Measurements from ENCODE around the gene PTPN5. TPM values are rescaled to one million over a fixed set of nuclear protein-coding genes. Genes with fewer than 3 reads are reported as not detected.
A peak's percentile ranks its signal among the peaks of the same experiment; 100 is the strongest.

The PTPN5 gene
- total and polyA plus RNA-seq, 10 donors: 0.08 to 2.0 (median 0.26) TPM; not detected in 1

- TF ChIP-seq POLR2AphosphoS5 (IDR thresholded peaks at IDR 0.05) (no peak), POLR2A (IDR thresholded peaks at IDR 0.05) (no peak)
- TF ChIP-seq, protein P1, sequence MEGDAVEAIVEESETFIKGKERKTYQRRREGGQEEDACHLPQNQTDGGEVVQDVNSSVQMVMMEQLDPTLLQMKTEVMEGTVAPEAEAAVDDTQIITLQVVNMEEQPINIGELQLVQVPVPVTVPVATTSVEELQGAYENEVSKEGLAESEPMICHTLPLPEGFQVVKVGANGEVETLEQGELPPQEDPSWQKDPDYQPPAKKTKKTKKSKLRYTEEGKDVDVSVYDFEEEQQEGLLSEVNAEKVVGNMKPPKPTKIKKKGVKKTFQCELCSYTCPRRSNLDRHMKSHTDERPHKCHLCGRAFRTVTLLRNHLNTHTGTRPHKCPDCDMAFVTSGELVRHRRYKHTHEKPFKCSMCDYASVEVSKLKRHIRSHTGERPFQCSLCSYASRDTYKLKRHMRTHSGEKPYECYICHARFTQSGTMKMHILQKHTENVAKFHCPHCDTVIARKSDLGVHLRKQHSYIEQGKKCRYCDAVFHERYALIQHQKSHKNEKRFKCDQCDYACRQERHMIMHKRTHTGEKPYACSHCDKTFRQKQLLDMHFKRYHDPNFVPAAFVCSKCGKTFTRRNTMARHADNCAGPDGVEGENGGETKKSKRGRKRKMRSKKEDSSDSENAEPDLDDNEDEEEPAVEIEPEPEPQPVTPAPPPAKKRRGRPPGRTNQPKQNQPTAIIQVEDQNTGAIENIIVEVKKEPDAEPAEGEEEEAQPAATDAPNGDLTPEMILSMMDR (IDR thresholded peaks at IDR 0.05 in 8 of 11, conservative IDR thresholded peaks at IDR 0.05 in 3 of 11): no peak
- WGBS, 5 donors: 70 to 86% (median 79%) methylated on average over 4 of the region's 4 CpGs
- Histone ChIP-seq H3K27me3 (replicated peaks in 1 of 7) (no peaks in the 10 kb centered on the region), H3K4me1 (peaks cover 0 to 8% (median 0%) of the 10 kb centered on the region in 6 donors), H3K9me3 (no peaks in the 10 kb centered on the region), H3K27ac (no peak overlapping the region), H3K36me3 (no peaks in the 10 kb centered on the region), H3K4me3 (no peak overlapping the region)
- no peak for DNase-seq
- intact Hi-C loops (cut with DNase I; ENCODE audit: low total_unique reads): no loop called here
Measured at GRCh38 chr11:18778468-18778867, 13.1 kb downstream of the PTPN5 start.

DNA sequence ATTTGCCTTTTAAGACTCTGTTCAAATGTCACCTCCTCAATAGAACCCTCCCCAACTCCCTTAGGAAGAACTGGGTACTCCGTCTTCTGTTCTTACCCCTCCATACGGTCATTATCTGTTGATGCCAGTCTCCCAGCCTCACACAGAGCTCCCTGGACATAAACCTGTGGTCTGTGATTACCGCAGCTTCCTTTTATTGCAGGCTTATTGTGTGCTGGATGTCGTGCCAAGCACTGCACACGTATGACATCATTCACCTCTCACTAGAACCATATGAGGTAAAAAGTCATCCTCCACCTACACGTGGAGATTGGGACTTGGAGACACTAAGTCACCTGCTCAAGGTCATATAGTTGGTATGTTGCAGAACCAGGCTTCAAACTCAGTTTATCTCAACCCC, 15.3 kb downstream of the PTPN5 start:
- Histone ChIP-seq H3K4me3 (no peak overlapping the region), H3K9me3 (no peaks in the 10 kb centered on the region), H3K27me3 (replicated peaks in 1 of 7) (peaks cover 0 to 6% (median 0%) of the 10 kb centered on the region in 7 donors), H3K36me3 (no peaks in the 10 kb centered on the region), H3K27ac (no peak overlapping the region), H3K4me1 (peaks cover 0 to 8% (median 0%) of the 10 kb centered on the region in 6 donors)
- TF ChIP-seq POLR2A (IDR thresholded peaks at IDR 0.05) (no peak), POLR2AphosphoS5 (IDR thresholded peaks at IDR 0.05) (no peak)
- TF ChIP-seq, protein P1 (IDR thresholded peaks at IDR 0.05 in 8 of 11, conservative IDR thresholded peaks at IDR 0.05 in 3 of 11): no peak
- intact Hi-C loops (cut with DNase I; ENCODE audit: low total_unique reads): no loop called here
- WGBS, 5 donors: 74 to 82% (median 80%) methylated on average over 6 of the region's 6 CpGs
- DNase-seq: no peak

DNA sequence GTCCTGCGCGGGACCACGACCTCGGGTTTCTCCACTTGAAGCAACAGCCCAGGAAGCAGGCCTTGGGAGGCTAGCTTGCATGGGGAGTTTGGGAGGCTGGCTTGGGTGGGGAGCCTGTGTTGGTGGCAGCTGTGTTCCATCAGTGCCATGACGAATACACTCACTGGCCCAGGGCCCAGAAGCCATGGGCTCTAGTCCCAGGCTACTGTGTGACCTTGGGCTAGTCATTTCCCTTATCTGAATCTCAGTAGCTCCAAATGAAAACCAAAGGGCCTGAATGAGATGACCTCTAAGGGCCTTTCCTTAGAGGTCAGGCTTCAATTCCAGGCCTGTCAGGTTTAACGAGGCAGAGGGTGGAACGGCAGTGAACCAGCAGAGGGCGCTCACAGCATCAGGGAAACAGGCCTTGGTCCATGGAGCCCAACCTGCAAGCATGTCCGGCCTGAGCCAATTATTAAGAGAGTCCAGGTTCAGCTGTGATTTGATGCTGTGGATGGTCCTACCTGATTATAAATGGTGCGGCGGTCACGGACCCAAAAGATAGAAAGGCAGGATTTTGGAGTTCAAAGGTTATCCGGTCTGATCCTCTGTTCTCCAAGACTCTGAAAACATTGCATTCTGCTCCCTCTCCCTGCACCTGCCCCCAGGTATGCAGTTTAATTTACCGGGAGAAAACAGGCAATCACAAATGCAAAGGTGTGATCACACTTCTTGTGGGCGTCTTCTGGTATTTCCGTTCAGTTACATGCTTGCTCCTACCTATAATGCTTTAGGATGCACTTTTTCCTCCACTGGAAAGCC, 15.9 kb downstream of the PTPN5 start:
- intact Hi-C loops (cut with DNase I; ENCODE audit: low total_unique reads): no loop called here
- Histone ChIP-seq H3K4me1 (peaks cover 0 to 6% (median 0%) of the 10 kb centered on the region in 6 donors), H3K27me3 (replicated peaks in 1 of 7) (peaks cover 0 to 6% (median 0%) of the 10 kb centered on the region in 7 donors), H3K9me3 (no peaks in the 10 kb centered on the region), H3K4me3 (no peak overlapping the region), H3K36me3 (no peaks in the 10 kb centered on the region), H3K27ac (no peak overlapping the region)
- no peak for DNase-seq
- TF ChIP-seq POLR2A (IDR thresholded peaks at IDR 0.05): no peak
- TF ChIP-seq, protein P1 (IDR thresholded peaks at IDR 0.05 in 8 of 11, conservative IDR thresholded peaks at IDR 0.05 in 3 of 11): peak in 9 of 11 experiments; percentile 18 to 74 (median 58)
- 49 to 59% (median 54%) methylated on average over 14 to 16 of the region's 16 CpGs for WGBS, 5 donors

GRCh38 chr11:18774801-18775200, 16.8 kb downstream of the PTPN5 start:
- TF ChIP-seq POLR2A (IDR thresholded peaks at IDR 0.05): no peak
- no peak for TF ChIP-seq POLR2AphosphoS5 (IDR thresholded peaks at IDR 0.05)
- TF ChIP-seq, protein P1 (IDR thresholded peaks at IDR 0.05 in 8 of 11, conservative IDR thresholded peaks at IDR 0.05 in 3 of 11): no peak
- Histone ChIP-seq H3K4me3 (no peak overlapping the region), H3K36me3 (no peaks in the 10 kb centered on the region), H3K27me3 (replicated peaks in 1 of 7) (peaks cover 0 to 6% (median 0%) of the 10 kb centered on the region in 7 donors), H3K4me1 (no peaks in the 10 kb centered on the region), H3K27ac (no peak overlapping the region), H3K9me3 (no peaks in the 10 kb centered on the region)
- intact Hi-C loops (cut with DNase I; ENCODE audit: low total_unique reads): no loop called here
- 74 to 88% (median 80%) methylated on average over 7 of the region's 7 CpGs for WGBS, 5 donors
- DNase-seq: no peak
